Measurements from ENCODE around the gene IGF2BP2. TPM values are rescaled to one million over a fixed set of nuclear protein-coding genes. Genes with fewer than 3 reads are reported as not detected.

Gene IGF2BP2
- total RNA-seq, 1 experiment from 2014 or later: 133 TPM

GRCh38 chr3:185663929-185664328, 160.9 kb downstream of the IGF2BP2 start:
- no peak for ATAC-seq
- Mint-ChIP-seq H3K4me1 (peaks cover 12% of the 10 kb centered on the region), H3K9me3 (no peaks in the 10 kb centered on the region), H3K27ac (no peak overlapping the region), H3K36me3 (peaks cover 20% of the 10 kb centered on the region), H3K27me3 (ENCODE audit: low read depth) (no peaks in the 10 kb centered on the region), H3K4me3 (no peak overlapping the region)
- DNase-seq (ENCODE audit: low spot score): no peak
- TF ChIP-seq ATF6 (CRISPR knock-in tag; IDR thresholded peaks at IDR 0.05) (no peak), FOXP1 (CRISPR knock-in tag; IDR thresholded peaks at IDR 0.05; ENCODE audit: borderline replicate concordance) (no peak), ERG (CRISPR knock-in tag; IDR thresholded peaks at IDR 0.05) (no peak), GRHL2 (CRISPR knock-in tag; IDR thresholded peaks at IDR 0.05; ENCODE audit: insufficient replicate concordance, severe bottlenecking) (no peak), SMAD3 (CRISPR knock-in tag; IDR thresholded peaks at IDR 0.05; ENCODE audit: borderline replicate concordance) (no peak), IRF1 (CRISPR knock-in tag; IDR thresholded peaks at IDR 0.05) (no peak), ZNF138 (CRISPR knock-in tag; conservative IDR thresholded peaks at IDR 0.05) (no peak), AFF4 (CRISPR knock-in tag; IDR thresholded peaks at IDR 0.05; ENCODE audit: borderline replicate concordance) (no peak), TEAD4 (CRISPR knock-in tag; IDR thresholded peaks at IDR 0.05) (no peak), ZNF121 (CRISPR knock-in tag; IDR thresholded peaks at IDR 0.05) (no peak), ZNF219 (CRISPR knock-in tag; IDR thresholded peaks at IDR 0.05; ENCODE audit: borderline replicate concordance) (no peak), USF2 (CRISPR knock-in tag; IDR thresholded peaks at IDR 0.05) (no peak), CREM (CRISPR knock-in tag; IDR thresholded peaks at IDR 0.05) (no peak)
- POLR2A ChIA-PET: interaction anchor here (0.6 kb wide), 1 partner anchor 124 kb away, joined by 3 read pairs; no protein-coding TSS in a partner anchor
- CTCF ChIA-PET: no interaction called here

GRCh38 chr3:185661772-185662171, 163.1 kb downstream of the IGF2BP2 start:
- POLR2A ChIA-PET: no interaction called here
- no peak for DNase-seq (ENCODE audit: low spot score)
- ATAC-seq: no peak
- H3K27me3 Mint-ChIP-seq (ENCODE audit: low read depth): no peaks in the 10 kb centered on the region; the same call in 1 of the 2 replicates
- no peak overlapping the region for H3K4me3 Mint-ChIP-seq
- H3K27ac Mint-ChIP-seq: peak overlapping the region; percentile 85
- no peaks in the 10 kb centered on the region for H3K9me3 Mint-ChIP-seq
- peaks cover 12% of the 10 kb centered on the region for H3K4me1 Mint-ChIP-seq
- CTCF ChIA-PET: interaction anchor here (1.1 to 2.6 kb wide), 8 partner anchors 10 to 281 kb away, joined by 4 to 41 read pairs (median 20); no protein-coding TSS in a partner anchor
- H3K36me3 Mint-ChIP-seq: peaks cover 29% of the 10 kb centered on the region
- no peak for TF ChIP-seq MYBL2 (CRISPR knock-in tag; IDR thresholded peaks at IDR 0.05)
- TF ChIP-seq CDX4 (CRISPR knock-in tag; IDR thresholded peaks at IDR 0.05; ENCODE audit: borderline replicate concordance): no peak
- TF ChIP-seq CTCF (IDR thresholded peaks at IDR 0.05): no peak
- TF ChIP-seq IRF2 (CRISPR knock-in tag; IDR thresholded peaks at IDR 0.05; ENCODE audit: borderline replicate concordance, low read depth): no peak
- TF ChIP-seq EMX1 (CRISPR knock-in tag; IDR thresholded peaks at IDR 0.05): no peak
- TF ChIP-seq STAT6 (CRISPR knock-in tag; conservative IDR thresholded peaks at IDR 0.05; ENCODE audit: low read depth): no peak
- TF ChIP-seq ZNF219 (CRISPR knock-in tag; IDR thresholded peaks at IDR 0.05; ENCODE audit: borderline replicate concordance): no peak
- TF ChIP-seq ERG (CRISPR knock-in tag; IDR thresholded peaks at IDR 0.05): no peak

Data from WTC11 (cell line).